Activated effector memory CD4-positive, alpha-beta T cell treated with Interleukin-2 at 50 U/mL for 16 hours (primary cell): Measurements from ENCODE around the gene KRTAP4-2.
"Not testable (repeated sequence)": the region's sequence is repeated elsewhere in the genome, so short reads cannot be mapped to it uniquely, and the experiment has no call there.

Source experiments
- DNase-seq: peaks from one replicate; pipeline ENCODE4 v3.0.0-alpha.2; 2020

The KRTAP4-2 gene

DNA sequence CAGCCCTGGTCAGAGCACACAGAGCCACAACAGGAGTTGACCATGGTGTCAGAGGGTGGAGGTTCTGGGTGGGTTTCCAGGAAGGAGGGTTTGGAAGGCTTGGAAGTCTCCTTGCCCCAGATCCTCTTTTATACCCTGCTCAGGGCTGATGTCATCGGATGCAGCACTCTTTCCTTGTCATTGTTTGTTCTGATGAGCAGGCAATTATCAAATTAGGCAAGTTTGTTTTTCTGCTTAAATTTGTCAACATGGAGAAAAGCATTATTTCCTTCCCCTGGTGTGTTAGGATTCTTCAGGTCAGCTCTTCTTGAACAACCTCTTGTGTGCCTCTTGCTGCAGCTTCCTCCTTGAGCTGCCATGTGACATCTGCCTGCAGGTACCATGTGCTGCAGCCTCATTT, 17.4 kb downstream of the KRTAP4-2 start, which contains the start of gene KRTAP4-4:
KRTAP4-4 (minus strand) TSS at position 101 of the 400 bp plus-strand sequence; CDS start at position 44, 57 bp downstream.
- no peak for DNase-seq

DNA sequence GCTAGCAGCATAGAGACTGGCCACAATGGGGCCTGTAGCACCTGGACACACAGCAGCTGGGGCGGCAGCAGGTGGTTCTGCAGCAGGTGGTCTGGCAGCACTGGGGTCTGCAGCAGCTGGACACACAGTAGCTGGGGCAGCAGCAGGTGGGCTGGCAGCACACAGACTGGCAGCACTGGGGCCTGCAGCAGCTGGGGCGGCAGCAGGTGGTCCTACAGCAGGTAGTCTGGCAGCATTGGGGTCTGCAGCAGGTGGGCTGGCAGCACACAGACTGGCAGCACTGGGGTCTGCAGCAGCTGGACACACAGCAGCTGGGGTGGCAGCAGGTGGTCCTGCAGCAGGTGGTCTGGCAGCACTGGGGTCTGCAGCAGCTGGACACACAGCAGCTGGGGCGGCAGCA, 17.8 kb downstream of the KRTAP4-2 start:
- not testable (repeated sequence) for DNase-seq

DNA sequence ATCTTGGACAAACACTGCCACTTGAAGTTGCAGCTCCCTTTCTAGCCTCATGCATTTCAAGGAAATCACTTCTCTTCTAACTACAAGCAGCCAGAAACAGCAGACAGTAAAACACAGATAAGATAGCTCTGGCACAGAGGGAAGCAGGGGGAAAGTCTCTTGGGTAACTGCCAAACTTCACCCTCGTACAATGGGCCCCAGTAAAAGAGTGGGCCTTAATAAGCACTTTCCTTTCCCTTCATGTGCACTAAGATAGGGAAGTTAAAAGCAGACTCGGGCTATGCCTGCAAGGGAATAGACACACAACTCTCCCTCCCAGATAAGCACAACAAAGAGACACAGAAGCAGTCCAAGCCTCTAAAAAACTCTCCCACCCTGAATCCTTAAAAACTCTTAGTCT, 24.2 kb downstream of the KRTAP4-2 start:
- no peak for DNase-seq

DNA sequence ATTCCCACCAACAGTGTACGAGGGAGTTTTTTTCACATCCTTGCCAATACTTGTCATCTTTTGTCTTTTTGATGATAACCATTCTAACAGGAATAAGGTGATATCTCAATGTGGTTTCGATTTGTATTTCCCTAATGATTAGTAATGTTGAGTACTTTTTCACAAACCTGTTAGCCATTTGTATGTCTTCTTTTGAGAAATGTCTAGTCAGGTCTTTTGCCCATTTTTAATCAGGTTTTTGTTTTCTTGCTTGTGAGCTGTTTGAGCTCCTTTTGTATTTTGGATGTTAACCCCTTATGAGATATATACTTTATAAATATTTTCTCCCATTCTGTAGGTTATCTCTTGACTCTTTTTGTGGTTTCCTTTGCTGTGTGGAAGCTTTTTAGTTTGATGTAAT, 26.5 kb downstream of the KRTAP4-2 start:
- DNase-seq: no peak

DNA sequence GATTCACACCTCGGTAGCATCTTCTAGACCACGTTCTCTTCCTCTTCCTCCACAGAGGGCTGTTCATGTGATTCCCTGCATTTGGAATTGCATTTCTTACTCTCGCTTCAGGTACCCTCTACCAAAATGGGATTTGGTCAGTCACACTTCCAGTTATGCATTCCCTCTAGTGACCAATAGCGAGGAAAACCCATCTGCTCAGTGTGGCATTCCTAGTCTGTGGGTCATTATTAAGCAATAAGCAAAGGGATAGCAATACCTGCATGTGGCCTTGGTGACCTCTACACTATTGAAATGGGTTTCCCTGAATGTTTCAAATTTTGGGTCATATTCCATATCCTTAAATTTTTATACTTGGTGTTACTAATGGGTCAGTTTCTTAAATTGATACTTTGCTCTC, 28.0 kb downstream of the KRTAP4-2 start:
- DNase-seq: no peak

DNA sequence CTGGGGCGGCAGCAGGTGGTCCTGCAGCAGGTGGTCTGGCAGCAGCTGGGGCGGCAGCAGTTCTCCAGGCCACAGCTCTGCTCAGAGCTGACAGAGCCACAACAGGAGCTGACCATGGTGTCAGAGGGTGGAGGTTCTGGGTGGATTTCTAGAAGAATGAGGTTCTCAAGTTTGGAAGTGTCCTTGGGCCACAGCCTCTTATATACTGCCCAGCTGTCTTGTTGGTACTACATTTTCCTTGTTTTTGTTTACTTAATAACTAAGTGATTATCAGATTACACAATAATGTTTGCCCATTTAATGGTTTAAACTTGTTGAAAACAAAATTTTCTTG, 28.4 kb downstream of the KRTAP4-2 start, which contains the start of gene KRTAP4-5:
KRTAP4-5 (minus strand) TSS at position 174 of the 334 bp plus-strand sequence; CDS start at position 116, 58 bp downstream.
- no peak for DNase-seq

DNA sequence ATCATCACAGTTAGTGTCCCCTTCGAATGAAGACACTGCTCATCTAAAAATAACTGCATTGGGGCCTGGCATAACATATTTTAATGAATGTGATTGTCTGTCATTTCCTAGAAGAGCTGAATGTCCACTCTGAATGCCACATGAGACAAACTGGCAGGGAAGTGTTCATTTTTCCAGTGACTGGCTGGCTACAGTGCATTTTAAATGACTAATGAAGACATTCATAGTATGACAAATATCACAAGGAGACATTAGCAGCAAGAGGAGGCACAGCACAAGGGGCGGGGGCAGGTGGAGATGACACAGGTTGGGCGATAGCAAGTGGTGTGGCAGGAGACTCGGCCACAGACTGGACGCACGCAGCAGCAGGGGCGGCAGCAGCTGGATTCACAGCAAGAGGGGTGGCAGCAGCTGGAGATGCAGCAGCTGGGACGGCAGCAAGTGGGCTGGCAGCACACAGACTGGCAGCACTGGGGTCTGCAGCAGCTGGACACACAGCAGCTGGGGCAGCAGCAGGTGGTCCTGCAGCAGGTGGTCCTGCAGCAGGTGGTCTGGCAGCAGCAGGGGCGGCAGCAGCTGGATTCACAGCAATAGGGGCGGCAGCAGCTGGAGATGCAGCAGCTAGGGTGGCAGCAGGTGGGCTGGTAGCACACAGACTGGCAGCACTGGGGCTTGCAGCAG, 28.9 kb downstream of the KRTAP4-2 start:
- DNase-seq: not testable (repeated sequence)

DNA sequence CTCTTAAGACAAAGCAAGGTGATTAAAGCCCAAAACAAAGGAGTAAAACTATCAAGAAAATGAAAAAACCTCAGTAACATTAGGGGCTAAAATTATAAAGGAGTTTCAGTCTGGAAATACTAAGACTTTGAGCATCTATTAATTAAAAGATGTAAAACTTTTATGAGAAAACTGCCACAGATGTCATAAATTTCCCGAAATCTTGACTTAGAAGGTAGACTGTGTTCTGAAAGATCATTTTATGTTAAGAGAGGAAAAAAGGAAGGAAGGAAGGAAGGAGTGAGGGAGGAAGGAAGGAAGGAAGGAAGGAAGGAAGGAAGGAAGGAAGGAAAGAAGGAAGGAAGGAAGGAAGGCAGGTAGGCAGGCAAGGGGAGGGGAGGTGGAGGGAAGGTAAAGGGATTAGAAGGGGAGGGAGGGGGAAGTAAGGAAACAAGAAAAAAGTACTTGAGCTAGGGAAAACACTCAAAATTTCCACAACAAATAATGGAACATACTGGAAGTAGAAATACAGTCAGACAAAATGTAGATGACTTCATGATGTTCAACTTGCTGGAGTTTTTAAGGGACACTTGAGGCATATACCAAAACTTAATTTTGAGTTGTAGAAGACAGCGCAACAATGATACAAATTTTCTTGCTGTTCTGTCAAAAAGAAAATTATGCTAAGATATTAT, 30.4 kb downstream of the KRTAP4-2 start:
- no peak for DNase-seq

DNA sequence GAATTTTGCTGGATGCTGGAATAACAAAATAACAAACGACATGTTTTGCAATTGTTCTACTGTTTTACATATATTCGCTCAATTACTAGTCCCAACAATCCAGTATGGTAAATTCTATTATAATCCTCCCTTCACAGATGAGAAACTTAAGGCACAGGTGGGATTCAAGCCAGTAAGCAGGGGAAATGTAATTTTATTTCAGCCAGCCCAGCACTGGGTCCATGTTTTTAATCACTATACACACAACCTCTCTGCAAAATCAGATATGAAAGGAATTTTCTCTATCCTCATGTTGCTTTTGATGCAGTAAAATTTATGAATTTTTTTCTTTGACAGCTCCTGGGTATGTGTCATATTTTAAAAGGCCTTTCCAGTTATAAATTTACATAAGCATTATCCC, 32.8 kb downstream of the KRTAP4-2 start:
- DNase-seq: no peak

DNA sequence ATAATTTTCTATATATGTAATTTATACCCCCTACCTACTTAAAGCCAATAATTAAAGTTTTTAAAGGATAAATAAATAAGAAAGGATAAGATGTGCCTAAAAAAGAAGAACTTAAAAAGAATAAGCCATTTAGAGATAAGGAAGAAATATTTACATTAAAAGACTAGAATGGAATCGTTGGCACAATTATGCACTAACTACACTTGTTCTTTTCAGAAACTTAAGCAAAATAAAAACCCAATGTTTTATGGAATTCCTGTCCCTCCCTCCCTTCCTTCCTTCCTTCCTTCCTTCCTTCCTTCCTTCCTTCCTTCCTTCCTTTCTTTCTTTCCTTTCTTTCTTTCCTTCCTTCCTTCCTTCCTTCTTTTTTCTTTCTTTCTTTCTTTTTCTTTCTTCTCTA, 33.2 kb downstream of the KRTAP4-2 start:
- no peak for DNase-seq

DNA sequence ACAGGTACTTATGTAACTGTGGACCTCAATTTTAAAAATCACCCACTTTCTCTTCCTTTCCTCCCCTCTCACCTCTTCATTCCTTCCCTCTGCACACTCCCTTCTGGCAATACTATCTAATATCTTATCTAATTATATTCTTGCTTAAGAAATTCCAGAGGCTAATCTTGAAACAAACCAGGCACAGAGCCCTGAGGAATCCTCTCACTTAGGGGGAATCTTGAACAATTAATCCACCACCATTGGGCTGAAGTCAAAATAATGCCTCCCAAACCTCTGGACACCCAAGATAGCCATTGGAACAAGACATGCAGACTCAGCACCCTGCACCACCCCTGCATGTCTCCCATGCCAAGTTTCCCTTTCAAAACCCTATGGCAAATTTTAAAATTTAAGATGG, 36.7 kb downstream of the KRTAP4-2 start:
- DNase-seq: no peak

DNA sequence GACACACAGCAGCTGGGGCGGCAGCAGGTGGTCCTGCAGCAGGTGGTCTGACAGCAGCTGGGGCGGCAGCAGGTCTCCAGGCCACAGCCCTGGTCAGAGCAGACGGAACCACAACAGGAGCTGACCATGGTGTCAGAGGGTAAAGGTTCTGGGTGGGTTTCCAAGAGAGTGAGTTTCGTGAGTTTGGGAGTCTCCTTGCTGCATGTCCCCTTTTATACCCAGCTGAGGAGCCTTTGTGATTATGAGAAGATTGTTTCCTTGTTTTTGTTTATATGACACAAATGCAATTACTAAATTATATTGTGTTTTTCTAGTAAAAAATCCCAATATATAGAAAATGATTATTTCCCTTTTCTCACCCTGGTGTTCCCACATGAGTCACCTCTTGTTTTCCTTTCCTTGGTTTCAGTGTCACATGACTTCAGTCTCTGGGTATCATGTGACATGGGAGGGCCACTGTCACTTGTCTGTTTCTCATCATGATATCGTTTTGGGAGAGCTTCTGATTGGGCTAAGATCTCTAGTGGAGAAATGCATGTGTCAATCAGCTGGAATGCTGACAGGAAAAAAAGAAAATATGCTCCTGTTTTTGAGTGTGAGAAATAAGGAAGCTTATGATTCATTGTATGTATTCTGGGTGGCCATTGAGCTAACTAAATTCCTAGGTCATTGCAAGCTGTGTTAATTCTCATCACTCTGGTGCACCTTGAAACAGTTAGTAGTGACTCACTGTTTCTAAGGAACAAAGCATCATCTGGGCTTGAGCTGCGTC, 37.5 kb downstream of the KRTAP4-2 start, which contains the start of gene KRTAP4-6:
KRTAP4-6 (minus strand) TSS at position 185 of the 772 bp plus-strand sequence; CDS start at position 128, 57 bp downstream.
- DNase-seq: no peak

DNA sequence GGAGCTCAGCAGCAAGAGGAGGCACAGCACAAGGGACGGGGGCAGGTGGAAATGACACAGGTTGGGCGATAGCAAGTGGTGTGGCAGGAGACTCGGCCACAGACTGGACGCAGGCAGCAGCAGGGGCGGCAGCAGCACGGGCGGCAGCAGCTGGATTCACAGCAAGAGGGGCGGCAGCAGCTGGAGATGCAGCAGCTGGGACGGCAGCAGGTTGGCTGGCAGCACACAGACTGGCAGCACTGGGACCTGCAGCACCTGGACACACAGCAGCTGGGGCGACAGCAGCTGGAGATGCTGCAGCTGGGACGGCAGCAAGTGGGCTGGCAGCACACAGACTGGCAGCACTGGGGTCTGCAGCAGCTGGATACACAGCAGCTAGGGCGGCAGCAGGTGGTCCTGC, 38.2 kb downstream of the KRTAP4-2 start:
- not testable (repeated sequence) for DNase-seq

DNA sequence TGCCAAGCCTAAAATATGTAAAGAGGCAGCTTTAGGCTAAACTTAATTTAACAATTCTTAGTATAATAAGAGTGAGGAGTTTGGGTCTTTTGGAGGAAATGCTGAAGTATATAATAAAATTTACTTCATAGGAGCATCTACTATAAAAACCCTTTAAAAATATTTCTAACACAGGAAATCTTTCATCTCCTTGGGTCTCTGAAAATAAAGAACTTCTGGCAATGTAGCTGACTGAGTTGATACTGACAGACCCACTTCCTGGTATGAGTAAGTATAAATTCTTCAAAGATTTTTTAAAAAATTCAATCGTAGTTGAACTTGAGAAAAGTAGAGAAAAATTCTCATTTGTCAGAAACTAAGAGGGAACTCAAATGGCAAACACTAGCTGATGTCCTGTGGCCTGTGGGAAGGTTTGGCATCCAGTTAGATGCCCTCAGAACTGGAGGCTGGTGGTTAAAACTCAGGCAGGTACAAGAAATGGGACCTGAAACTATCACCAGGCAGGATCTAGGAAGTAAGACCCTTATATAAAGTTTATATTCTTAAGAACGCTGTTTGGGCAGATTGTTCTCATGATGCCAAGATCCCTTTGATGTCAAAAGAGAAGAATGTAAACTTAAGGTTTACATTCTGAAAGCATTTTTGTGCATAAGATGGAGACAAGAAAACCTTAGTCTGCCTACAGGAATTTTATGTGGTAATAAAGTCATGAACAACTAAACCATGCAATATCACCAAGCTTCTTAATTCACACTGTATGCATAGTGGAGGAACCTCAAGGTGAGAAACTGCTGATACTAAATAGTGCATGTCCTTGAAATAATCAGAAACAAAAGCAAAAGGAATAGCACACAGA, 43.9 kb downstream of the KRTAP4-2 start:
- DNase-seq: no peak

DNA sequence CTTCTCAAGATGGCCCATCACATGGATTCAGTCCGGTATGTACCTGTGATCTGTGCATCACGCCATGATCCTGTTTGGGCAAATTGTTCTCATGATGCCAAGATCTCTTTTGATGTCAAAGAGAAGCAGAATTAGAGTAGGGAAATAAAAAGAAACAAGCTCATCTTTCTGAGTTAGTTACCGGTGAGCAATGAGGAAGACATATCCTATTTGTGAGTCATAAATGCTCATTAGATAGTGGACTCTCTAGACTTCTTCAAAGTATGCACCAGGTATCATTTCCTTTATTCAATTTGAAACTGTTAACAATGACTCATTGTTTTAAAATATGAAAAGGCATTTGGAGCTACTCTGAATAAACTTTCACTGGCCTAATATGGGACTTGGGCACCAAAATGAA, 46.0 kb downstream of the KRTAP4-2 start:
- DNase-seq: no peak
